DOHH2 (cell line): ENCODE measurements around the gene LRRC4B.

Experiments used
- H3F3A ChIP-seq: fragments of 200-600 bp; sonication (generic), shearing (Covaris generic); 2 replicates; pipeline ENCODE4 v1.6.0; 2016; ENCODE audit warnings: antibody characterized with exemption, mild to moderate bottlenecking; ENCODE audit not compliant: control insufficient read depth, insufficient read depth
- H3K27ac ChIP-seq: fragments of 200-600 bp; sonication (generic); 2 replicates; pipeline ENCODE4 v1.5.1; 2014; ENCODE audit warnings: low read depth, mild to moderate bottlenecking, low read length, moderate library complexity
- H3K27me3 ChIP-seq: fragments of 200-600 bp; sonication (generic); 2 replicates; pipeline ENCODE4 v1.6.1; 2014; ENCODE audit warnings: mild to moderate bottlenecking, low read length, mixed read lengths; ENCODE audit not compliant: control insufficient read depth
- H3K36me3 ChIP-seq: fragments of 200-600 bp; sonication (generic); 2 replicates; pipeline ENCODE4 v1.6.1; 2014; ENCODE audit warnings: mild to moderate bottlenecking, low read length, moderate library complexity, mixed read lengths; ENCODE audit not compliant: control insufficient read depth
- H3K4me1 ChIP-seq: fragments of 200-600 bp; sonication (generic); 2 replicates; pipeline ENCODE4 v1.6.1; 2014; ENCODE audit warnings: mild to moderate bottlenecking, low read length, mixed read lengths; ENCODE audit not compliant: control insufficient read depth
- H3K4me2 ChIP-seq: fragments of 200-600 bp; sonication (generic); 2 replicates; pipeline ENCODE4 v1.6.0; 2014; ENCODE audit warnings: mild to moderate bottlenecking, low read length, moderate library complexity
- H3K4me3 ChIP-seq: fragments of 200-600 bp; sonication (generic); 2 replicates; pipeline ENCODE4 v1.5.1; 2014; ENCODE audit warnings: mild to moderate bottlenecking, low read length, mixed read lengths
- H3K79me2 ChIP-seq: fragments of 200-600 bp; sonication (generic); 2 replicates; pipeline ENCODE4 v1.6.1; 2014; ENCODE audit warnings: mild to moderate bottlenecking, low read length, mixed read lengths; ENCODE audit not compliant: control insufficient read depth
- H3K9me2 ChIP-seq: fragments of 200-600 bp; sonication (generic); replicated peaks from 2 replicates; pipeline ENCODE4 v1.6.1; 2014; ENCODE audit warnings: mild to moderate bottlenecking, low read length, mixed read lengths; ENCODE audit not compliant: control insufficient read depth
- H3K9me3 ChIP-seq: fragments of 200-600 bp; sonication (generic); 2 replicates; pipeline ENCODE4 v1.6.1; 2014; ENCODE audit warnings: antibody characterized with exemption, low read length, mixed read lengths; ENCODE audit not compliant: control insufficient read depth, insufficient read depth
- H4K20me1 ChIP-seq: fragments of 200-600 bp; sonication (generic); 2 replicates; pipeline ENCODE4 v1.6.0; 2014; ENCODE audit warnings: low read depth, mild to moderate bottlenecking, antibody characterized with exemption, low read length, moderate library complexity; ENCODE audit not compliant: control insufficient read depth, insufficient read depth
- EZH2phosphoT487 ChIP-seq: fragments of 200-600 bp; sonication (generic); IDR thresholded peaks from 2 replicates; pipeline ENCODE4 v1.6.1; 2017; ENCODE audit warnings: borderline replicate concordance, mild to moderate bottlenecking, antibody characterized with exemption, low read length, moderate library complexity, mixed read lengths
- TF ChIP-seq, protein P1 (sequence below): fragments of 200-600 bp; sonication (generic); IDR thresholded peaks from one replicate; pipeline ENCODE4 v1.5.1; 2014; ENCODE audit warnings: antibody characterized with exemption, mild to moderate bottlenecking, low read depth, low read length; ENCODE audit not compliant: poor library complexity, severe bottlenecking

Gene LRRC4B

GRCh38 chr19:50565984-50566903, 2.0 kb downstream of the LRRC4B start:
- Histone ChIP-seq H3K79me2 (no peaks in the 10 kb centered on the region), H3K9me2 (no peaks in the 10 kb centered on the region), H3K4me1 (no peaks in the 10 kb centered on the region), H3K4me2 (no peak overlapping the region), H3F3A (no peaks in the 10 kb centered on the region), H3K27ac (no peak overlapping the region), H4K20me1 (no peaks in the 10 kb centered on the region), H3K9me3 (no peaks in the 10 kb centered on the region), H3K4me3 (no peak overlapping the region), H3K27me3 (peaks cover 39% of the 10 kb centered on the region), H3K36me3 (no peaks in the 10 kb centered on the region)
- TF ChIP-seq, protein P1, sequence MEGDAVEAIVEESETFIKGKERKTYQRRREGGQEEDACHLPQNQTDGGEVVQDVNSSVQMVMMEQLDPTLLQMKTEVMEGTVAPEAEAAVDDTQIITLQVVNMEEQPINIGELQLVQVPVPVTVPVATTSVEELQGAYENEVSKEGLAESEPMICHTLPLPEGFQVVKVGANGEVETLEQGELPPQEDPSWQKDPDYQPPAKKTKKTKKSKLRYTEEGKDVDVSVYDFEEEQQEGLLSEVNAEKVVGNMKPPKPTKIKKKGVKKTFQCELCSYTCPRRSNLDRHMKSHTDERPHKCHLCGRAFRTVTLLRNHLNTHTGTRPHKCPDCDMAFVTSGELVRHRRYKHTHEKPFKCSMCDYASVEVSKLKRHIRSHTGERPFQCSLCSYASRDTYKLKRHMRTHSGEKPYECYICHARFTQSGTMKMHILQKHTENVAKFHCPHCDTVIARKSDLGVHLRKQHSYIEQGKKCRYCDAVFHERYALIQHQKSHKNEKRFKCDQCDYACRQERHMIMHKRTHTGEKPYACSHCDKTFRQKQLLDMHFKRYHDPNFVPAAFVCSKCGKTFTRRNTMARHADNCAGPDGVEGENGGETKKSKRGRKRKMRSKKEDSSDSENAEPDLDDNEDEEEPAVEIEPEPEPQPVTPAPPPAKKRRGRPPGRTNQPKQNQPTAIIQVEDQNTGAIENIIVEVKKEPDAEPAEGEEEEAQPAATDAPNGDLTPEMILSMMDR, result no peak
- TF ChIP-seq EZH2phosphoT487, result no peak

- H3K36me3 ChIP-seq, result no peaks in the 10 kb centered on the region
- peaks cover 39% of the 10 kb centered on the region for H3K27me3 ChIP-seq
- H3K27ac ChIP-seq, result no peak overlapping the region
- no peaks in the 10 kb centered on the region for H3F3A ChIP-seq
- no peak for TF ChIP-seq EZH2phosphoT487
- TF ChIP-seq, protein P1, result no peak
- H3K4me3 ChIP-seq, result no peak overlapping the region
- no peaks in the 10 kb centered on the region for H3K79me2 ChIP-seq
- H3K4me2 ChIP-seq, result no peak overlapping the region
- H3K9me2 ChIP-seq, result no peaks in the 10 kb centered on the region
- H3K4me1 ChIP-seq, result no peaks in the 10 kb centered on the region
- no peaks in the 10 kb centered on the region for H3K9me3 ChIP-seq
- no peaks in the 10 kb centered on the region for H4K20me1 ChIP-seq
Measured at GRCh38 chr19:50564229-50565105, 3.8 kb downstream of the LRRC4B start.

DNA sequence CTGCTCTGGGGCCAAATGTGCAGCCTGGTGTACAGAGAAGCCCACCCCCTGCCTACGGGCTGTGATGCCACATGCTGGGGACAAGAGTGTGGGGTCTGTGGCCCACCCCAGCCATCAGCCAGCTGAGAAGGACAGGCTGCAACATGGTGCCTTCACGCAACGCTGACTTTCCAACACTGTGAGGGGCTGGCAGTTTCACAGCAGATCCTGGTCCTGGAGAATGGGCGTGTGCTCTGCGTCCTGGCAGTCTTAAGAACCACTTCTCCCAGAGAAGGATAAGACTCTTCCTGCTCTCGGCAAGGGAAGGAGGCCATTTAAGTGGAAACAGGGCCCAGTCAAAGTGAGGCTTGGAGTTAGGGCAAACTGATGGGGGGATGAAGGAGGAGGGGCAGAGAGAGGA, 4.6 kb downstream of the LRRC4B start:
- no peak overlapping the region for H3K4me3 ChIP-seq
- TF ChIP-seq EZH2phosphoT487, result no peak
- TF ChIP-seq, protein P1, result no peak
- H3F3A ChIP-seq, result no peaks in the 10 kb centered on the region
- no peaks in the 10 kb centered on the region for H3K9me3 ChIP-seq
- no peak overlapping the region for H3K4me2 ChIP-seq
- H3K9me2 ChIP-seq, result no peaks in the 10 kb centered on the region
- peaks cover 39% of the 10 kb centered on the region for H3K27me3 ChIP-seq
- H3K79me2 ChIP-seq, result no peaks in the 10 kb centered on the region
- no peak overlapping the region for H3K27ac ChIP-seq
- no peaks in the 10 kb centered on the region for H3K4me1 ChIP-seq
- no peaks in the 10 kb centered on the region for H4K20me1 ChIP-seq
- no peaks in the 10 kb centered on the region for H3K36me3 ChIP-seq
